GM20000 (cell line): Measurements from ENCODE around the gene FDXR.

ENCODE experiments used
- DNase-seq: peaks from one replicate; pipeline ENCODE4 v3.0.0; 2012; ENCODE audit warnings: low spot score
- TF ChIP-seq, protein P1 (sequence below): IDR thresholded peaks from 2 replicates; pipeline ENCODE4 v1.5.1; 2012; ENCODE audit warnings: mild to moderate bottlenecking, control low read depth; ENCODE audit errors: extremely low read depth, missing control alignments

FDXR gene

DNA sequence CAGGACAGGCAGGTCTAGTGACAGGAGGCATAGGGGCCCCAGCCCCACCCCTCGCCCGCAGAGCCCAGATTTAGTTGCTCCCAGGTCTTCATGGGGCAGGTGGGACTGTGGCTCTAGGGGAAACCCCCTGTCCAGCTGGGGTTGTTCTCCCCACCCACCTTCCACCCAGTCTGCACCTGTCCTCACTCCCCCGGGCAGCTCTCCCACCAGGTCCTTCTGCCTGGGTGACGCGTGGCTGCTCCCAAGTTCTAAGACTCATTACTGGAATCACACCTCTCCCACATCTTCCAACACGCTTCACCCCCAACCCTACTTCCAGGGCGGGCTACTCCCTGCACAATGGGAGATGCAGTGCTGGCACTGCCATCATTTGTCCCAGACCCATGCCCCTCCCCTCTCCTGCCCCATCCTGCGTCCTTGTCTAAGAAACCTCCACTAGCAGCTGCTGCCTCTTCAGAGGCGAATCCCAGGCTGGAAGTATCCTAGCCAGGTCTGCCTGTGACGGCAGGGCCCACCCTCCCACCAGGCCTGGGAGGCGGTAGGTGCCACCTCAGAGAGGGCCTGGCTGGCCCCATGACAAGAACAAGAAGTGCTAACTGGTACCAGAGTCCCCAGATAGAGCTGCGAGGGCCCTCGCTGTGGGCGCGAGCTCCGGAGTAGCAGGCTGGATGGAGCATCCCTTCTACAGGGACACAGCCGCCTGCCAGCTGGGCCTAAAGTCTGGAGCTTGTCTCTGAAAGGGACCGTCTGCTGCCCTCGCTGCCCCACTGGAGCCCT lies 35.9 kb downstream of the FDXR start:
- TF ChIP-seq, protein P1, sequence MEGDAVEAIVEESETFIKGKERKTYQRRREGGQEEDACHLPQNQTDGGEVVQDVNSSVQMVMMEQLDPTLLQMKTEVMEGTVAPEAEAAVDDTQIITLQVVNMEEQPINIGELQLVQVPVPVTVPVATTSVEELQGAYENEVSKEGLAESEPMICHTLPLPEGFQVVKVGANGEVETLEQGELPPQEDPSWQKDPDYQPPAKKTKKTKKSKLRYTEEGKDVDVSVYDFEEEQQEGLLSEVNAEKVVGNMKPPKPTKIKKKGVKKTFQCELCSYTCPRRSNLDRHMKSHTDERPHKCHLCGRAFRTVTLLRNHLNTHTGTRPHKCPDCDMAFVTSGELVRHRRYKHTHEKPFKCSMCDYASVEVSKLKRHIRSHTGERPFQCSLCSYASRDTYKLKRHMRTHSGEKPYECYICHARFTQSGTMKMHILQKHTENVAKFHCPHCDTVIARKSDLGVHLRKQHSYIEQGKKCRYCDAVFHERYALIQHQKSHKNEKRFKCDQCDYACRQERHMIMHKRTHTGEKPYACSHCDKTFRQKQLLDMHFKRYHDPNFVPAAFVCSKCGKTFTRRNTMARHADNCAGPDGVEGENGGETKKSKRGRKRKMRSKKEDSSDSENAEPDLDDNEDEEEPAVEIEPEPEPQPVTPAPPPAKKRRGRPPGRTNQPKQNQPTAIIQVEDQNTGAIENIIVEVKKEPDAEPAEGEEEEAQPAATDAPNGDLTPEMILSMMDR = no peak
- no peak for DNase-seq

DNA sequence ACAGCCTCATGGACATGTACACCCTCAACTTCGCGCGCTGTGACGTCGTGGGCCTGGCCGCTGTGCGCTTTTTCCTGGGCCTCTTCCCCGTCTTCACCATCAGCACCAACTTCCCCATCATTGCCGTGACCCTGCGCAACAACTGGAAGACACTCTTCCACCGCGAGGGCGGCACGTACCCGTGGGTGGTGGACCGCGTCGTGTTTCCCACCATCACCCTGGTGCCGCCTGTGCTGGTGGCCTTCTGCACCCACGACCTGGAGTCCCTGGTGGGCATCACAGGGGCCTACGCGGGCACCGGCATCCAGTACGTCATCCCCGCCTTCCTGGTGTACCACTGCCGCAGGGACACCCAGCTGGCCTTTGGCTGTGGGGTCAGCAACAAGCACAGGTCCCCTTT lies 36.6 kb downstream of the FDXR start:
- TF ChIP-seq, protein P1 = no peak
- no peak for DNase-seq

DNA sequence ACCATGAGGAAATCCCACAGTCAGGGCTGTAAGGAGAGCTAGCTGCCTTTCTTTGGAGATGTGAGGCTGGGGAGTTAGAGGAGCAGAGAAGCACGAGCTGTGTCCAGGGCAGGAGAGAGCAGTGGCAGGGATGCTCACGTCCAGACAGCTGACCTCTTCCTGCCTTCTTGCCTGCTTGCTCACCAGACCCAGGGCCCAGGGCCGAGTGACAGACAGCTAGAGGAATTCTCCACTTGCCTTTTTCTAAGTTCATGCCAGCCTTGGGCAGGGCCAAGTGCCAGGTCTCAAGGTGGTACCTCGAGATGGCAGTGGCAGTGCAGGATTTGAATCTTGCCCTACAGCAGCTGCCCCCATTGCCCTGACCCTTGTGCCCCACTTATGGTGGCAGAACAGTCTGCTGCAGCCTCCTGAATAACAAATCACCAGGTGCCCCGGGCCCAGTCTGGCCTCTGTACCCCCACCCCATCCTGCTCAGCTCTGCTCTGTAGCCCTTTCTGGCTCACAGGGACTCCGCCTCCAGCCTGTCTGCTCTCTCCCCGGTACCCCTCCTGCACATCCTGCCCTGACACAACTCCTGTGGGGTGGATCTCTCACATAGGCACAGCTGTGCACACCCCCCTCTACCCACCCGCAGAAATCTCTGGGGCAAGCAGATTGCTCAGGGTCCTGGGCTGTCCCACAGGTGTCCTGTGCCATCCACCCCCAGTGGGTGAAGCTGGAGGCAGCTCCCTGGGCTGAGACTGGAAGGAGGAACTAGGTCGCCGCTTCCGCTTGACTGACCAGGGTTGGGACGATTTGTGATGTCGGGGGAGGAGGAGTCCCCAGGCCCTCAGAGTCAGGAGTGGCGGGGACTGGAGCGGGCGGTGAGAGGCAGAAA lies 39.1 kb downstream of the FDXR start:
- TF ChIP-seq, protein P1 = no peak
- peak; percentile 82 for DNase-seq

DNA sequence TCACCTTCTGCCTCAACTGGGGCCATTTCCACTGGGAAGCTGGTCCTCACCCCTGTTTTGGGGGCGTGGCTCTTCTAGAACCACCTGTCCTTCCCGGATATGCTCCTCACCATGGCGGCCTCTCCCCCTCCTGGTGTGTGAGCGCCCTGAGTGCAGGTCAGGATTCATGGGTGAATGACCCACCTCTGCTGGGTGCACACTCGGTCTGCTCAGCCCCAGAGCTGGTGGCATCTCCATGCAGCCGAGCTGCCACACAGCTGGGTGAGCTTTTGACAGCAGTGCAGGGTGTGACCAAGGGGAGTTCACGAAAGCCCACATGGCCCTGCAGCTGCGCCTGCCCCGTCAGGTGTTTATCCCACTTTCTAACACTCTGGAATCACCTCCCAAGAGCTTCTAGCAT lies 40.4 kb downstream of the FDXR start:
- DNase-seq = no peak
- TF ChIP-seq, protein P1 = no peak

DNA sequence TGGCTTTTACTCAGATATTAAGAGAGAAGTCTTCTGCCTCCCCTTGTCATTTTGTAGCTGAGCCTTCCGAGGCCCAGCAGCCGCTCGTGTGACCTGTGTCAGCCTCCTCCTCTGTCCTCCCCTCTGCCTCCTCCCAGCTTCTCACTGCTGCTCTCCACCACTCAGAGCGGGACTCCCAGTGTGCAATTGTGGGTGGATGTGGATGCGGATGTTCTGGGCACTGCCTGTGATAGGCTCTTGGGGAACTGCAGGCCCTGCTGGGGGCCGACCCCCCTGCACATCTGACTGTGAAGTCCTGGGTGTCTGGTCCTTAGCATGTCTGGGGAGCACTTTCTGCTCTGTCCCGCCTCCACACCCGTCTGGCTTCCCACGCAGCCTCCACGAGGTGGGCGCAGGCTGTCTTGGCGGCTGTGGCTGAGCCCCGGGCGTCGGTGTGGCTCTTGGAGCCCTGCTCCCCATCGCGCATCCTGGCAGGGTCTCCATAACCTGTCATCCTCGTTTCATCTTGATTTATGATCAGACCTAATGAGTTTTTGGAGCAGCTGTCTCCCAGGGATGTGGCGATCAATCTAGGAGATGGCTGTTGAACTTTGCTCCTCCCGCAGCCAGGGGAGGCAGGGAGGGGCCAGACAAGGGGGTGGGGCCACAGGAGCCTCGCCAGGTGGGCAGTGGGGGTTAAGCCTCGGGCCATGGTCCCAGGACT lies 41.2 kb downstream of the FDXR start:
- TF ChIP-seq, protein P1 = no peak
- no peak for DNase-seq

DNA sequence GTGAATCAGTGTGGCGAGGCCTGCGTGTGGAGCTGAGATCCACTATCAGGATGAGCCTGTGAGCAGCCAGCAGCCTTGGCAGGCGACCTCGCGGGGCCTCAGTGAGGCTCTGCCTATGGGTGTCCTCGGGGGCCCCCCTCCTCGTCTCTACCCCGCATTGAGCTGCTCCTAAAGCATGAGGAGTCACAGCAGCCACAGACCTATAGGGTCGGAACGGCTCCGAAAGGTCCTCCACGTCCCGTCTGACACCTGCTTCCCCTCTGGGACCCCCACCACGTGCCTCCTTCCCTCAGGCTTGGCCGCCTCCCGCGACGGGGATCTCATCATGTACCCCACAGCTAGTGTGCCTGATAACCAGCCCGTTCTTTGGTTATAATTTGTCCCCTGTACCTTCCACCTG lies 41.9 kb downstream of the FDXR start:
- no peak for DNase-seq
- TF ChIP-seq, protein P1 = no peak

DNA sequence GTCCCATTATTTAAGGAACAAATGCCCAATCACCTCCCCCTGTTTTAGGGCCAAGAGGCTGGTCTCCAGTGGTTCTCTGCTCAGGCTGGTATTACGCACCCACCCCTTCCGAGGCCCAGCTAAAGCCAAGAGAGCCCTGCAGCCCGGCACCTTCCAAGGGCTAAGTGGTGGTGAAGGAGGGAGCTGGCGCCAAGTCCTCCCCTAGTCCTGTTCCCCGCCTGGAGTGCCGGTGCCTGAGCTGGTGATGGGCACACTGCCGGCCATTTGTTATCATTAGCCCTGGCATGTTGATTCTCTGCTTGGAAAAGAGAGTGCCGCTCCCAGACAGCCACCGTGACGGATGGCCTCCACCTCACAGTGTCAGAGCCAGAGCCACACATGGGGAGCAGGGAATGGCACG lies 45.0 kb downstream of the FDXR start:
- TF ChIP-seq, protein P1 = no peak
- no peak for DNase-seq
